Mesodermal cell (in vitro differentiated cells): ENCODE results near the gene FUOM.
A peak's percentile ranks its signal among the peaks of the same experiment; 100 is the strongest.
"Not testable (repeated sequence)": the region's sequence is repeated elsewhere in the genome, so short reads cannot be mapped to it uniquely, and the experiment has no call there.

Experiments
- H3K27ac ChIP-seq: 2 replicates; pipeline ENCODE4 v1.7.0; 2013; ENCODE audit warnings: mild to moderate bottlenecking, low read depth, low read length, moderate library complexity; ENCODE audit not compliant: severe bottlenecking
- H3K36me3 ChIP-seq: 2 replicates; pipeline ENCODE4 v1.7.1; 2013; ENCODE audit warnings: mild to moderate bottlenecking, low read length, moderate library complexity; ENCODE audit not compliant: control insufficient read depth, insufficient read depth
- H3K4me1 ChIP-seq: one replicate; pipeline ENCODE4 v1.7.1; 2013; ENCODE audit warnings: mild to moderate bottlenecking, low read length; ENCODE audit not compliant: insufficient read depth, control insufficient read depth, poor library complexity, severe bottlenecking
- H3K4me3 ChIP-seq: 2 replicates; pipeline ENCODE4 v1.7.0; 2013; ENCODE audit warnings: low read length, control low read depth, mild to moderate bottlenecking; ENCODE audit not compliant: insufficient read depth, poor library complexity, severe bottlenecking; ENCODE audit errors: extremely low read depth
- H3K9me3 ChIP-seq: 2 replicates; pipeline ENCODE4 v1.7.1; 2013; ENCODE audit warnings: mild to moderate bottlenecking, low read length, moderate library complexity; ENCODE audit not compliant: control insufficient read depth
- WGBS, 2 experiments: methylation state at CpG; one replicate each; pipeline ENCODE4 v1.1.5; 2013; ENCODE audit warnings: missing lambda C conversion rate in 2 of 2; ENCODE audit not compliant: insufficient coverage in 2 of 2; 5-methylcytosine and 5-hydroxymethylcytosine counted together

FUOM gene

DNA sequence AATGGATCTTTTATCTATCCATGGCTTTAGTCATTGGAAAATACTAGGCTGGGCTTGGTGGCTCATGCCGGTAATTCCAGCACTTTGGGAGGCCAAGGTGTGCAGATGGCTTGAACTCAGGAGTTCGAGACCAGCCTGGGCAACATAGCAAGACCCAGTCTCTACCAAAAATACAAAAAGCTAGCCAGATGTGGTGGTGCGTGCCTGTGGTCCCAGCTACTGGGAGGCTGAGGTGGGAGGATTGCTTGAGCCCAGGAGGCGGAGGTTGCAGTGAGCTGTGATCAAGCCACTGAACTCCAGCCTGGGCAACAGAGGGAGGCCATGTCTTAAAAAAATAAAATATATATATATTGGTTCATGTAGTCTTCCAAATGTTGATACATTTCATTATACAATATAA lies 29.1 kb upstream of the FUOM start:
- peaks cover 22% of the 10 kb centered on the region for H3K36me3 ChIP-seq
- not testable (repeated sequence) for H3K9me3 ChIP-seq, H3K4me3 ChIP-seq, H3K4me1 ChIP-seq, H3K27ac ChIP-seq
- WGBS, 2 experiments: 97 to 100% methylated on average over 1 to 4 of the region's 4 CpGs

GRCh38 chr10:133385214-133385613 lies 27.4 kb upstream of the FUOM start:
- H3K27ac ChIP-seq: no peak overlapping the region
- no CpG with 5 or more reads among the region's 2 CpGs for WGBS, 2 experiments
- H3K9me3 ChIP-seq: no peaks in the 10 kb centered on the region
- H3K36me3 ChIP-seq: peaks cover 22% of the 10 kb centered on the region
- H3K4me1 ChIP-seq: no peaks in the 10 kb centered on the region
- no peak overlapping the region for H3K4me3 ChIP-seq

GRCh38 chr10:133384071-133384470 lies 26.3 kb upstream of the FUOM start:
- H3K9me3 ChIP-seq: no peaks in the 10 kb centered on the region
- peaks cover 16% of the 10 kb centered on the region for H3K36me3 ChIP-seq
- 92 to 93% methylated on average over 11 to 13 of the region's 13 CpGs for WGBS, 2 experiments
- H3K4me3 ChIP-seq: no peak overlapping the region
- no peak overlapping the region for H3K27ac ChIP-seq
- H3K4me1 ChIP-seq: no peaks in the 10 kb centered on the region

GRCh38 chr10:133383551-133383950 lies 25.7 kb upstream of the FUOM start:
- no peaks in the 10 kb centered on the region for H3K4me1 ChIP-seq
- H3K36me3 ChIP-seq: peaks cover 16% of the 10 kb centered on the region
- H3K27ac ChIP-seq: no peak overlapping the region
- WGBS, 2 experiments: 93 to 100% methylated on average over 2 of the region's 4 CpGs
- H3K4me3 ChIP-seq: no peak overlapping the region
- no peaks in the 10 kb centered on the region for H3K9me3 ChIP-seq

GRCh38 chr10:133381036-133381435 lies 23.2 kb upstream of the FUOM start:
- Histone ChIP-seq H3K4me3 (no peak overlapping the region), H3K36me3 (peaks cover 16% of the 10 kb centered on the region), H3K4me1 (no peaks in the 10 kb centered on the region), H3K9me3 (no peaks in the 10 kb centered on the region), H3K27ac (no peak overlapping the region)
- 92 to 98% methylated on average over 6 to 7 of the region's 8 CpGs for WGBS, 2 experiments

DNA sequence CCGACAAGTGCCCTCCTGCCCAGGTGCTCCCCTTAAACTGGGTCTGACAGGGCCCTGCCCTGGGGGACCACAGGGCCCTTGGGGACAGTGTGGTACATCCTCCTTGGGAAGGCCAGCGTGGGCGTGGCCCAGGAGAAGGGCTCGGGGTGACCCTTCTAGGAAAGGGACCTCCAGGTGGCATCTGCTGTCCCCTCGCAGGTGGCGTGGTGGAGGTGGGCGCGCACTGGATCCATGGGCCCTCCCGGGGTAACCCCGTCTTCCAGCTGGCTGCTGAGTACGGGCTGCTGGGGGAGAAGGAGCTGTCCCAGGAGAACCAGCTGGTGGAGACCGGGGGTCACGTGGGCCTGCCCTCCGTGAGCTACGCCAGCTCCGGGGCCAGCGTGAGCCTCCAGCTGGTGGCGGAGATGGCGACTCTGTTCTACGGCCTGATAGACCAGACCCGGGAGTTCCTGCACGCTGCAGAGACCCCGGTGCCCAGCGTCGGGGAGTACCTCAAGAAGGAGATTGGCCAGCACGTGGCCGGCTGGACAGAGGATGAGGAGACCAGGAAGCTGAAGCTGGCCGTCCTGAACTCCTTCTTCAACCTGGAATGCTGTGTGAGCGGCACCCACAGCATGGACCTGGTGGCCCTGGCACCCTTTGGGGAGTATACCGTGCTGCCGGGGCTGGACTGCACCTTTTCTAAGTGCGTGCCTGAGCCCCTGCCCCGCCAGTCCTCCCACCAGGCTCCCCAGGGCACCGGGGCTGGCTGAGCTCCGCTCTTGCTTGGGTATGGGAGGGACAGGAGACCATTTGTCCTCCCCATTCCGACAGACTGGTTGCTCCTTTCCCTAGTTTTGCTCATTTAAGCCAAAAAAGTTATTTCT lies 22.2 kb upstream of the FUOM start:
- H3K9me3 ChIP-seq: no peaks in the 10 kb centered on the region
- no peaks in the 10 kb centered on the region for H3K4me1 ChIP-seq
- peak overlapping the region; percentile 56 for H3K4me3 ChIP-seq
- peaks cover 14% of the 10 kb centered on the region for H3K36me3 ChIP-seq
- 93% methylated on average over 33 of the region's 36 CpGs for WGBS, 2 experiments
- H3K27ac ChIP-seq: no peak overlapping the region

GRCh38 chr10:133379152-133379800 lies 21.5 kb upstream of the FUOM start, which contains the start of gene PAOX:
TSS of gene PAOX (plus strand) at chr10:133379262. CDS start at chr10:133379317, 55 bp downstream.
- Histone ChIP-seq H3K4me1 (no peaks in the 10 kb centered on the region), H3K36me3 (peaks cover 11% of the 10 kb centered on the region), H3K9me3 (no peaks in the 10 kb centered on the region), H3K4me3 (peak within 1 kb of the TSS; percentile 67), H3K27ac (no peak within 1 kb of the TSS)
- 9 to 13% methylated on average over 52 to 54 of the region's 78 CpGs for WGBS, 2 experiments

GRCh38 chr10:133378251-133379096 lies 20.7 kb upstream of the FUOM start:
- Histone ChIP-seq H3K4me3 (peak overlapping the region; percentile 67), H3K4me1 (no peaks in the 10 kb centered on the region), H3K27ac (no peak overlapping the region), H3K9me3 (no peaks in the 10 kb centered on the region), H3K36me3 (peaks cover 4% of the 10 kb centered on the region)
- WGBS, 2 experiments: 1 to 2% methylated on average over 57 to 61 of the region's 90 CpGs

DNA sequence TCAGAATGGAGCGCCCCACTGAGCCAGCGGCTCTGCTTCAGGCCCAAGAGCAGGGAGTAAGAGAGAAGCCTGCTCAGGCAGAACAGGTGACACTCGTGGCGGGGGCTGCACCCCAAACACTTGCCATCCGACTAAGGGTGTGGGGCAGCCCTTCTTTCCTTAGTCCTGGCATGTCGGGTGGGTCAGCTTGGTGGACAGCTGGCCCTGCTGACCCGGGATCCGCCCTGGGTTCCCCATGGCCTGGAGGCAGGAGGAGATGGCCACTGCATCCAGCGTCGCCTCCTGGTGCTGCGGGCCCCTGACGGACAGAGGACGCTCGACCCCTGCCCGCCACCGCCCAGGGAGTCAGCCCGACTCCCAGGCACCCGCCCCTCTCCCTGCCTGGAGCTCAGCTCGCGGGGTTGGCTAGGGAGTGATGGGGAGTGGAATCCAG lies 20.0 kb upstream of the FUOM start:
- WGBS, 2 experiments: 30 to 44% methylated on average over 13 to 17 of the region's 20 CpGs

GRCh38 chr10:133377025-133377817 lies 19.4 kb upstream of the FUOM start:
- WGBS, 2 experiments: 88 to 89% methylated on average over 25 to 30 of the region's 30 CpGs
- H3K4me1 ChIP-seq: no peaks in the 10 kb centered on the region
- no peak overlapping the region for H3K27ac ChIP-seq

More for the DNA sequence above, 20.0 kb upstream of the FUOM start:
- Histone ChIP-seq H3K27ac (no peak overlapping the region), H3K4me3 (peak overlapping the region; percentile 67), H3K36me3 (peaks cover 2% of the 10 kb centered on the region), H3K9me3 (no peaks in the 10 kb centered on the region), H3K4me1 (no peaks in the 10 kb centered on the region)

More at GRCh38 chr10:133377025-133377817, 19.4 kb upstream of the FUOM start:
- H3K9me3 ChIP-seq: no peaks in the 10 kb centered on the region
- H3K36me3 ChIP-seq: no peaks in the 10 kb centered on the region
- no peak overlapping the region for H3K4me3 ChIP-seq
